Fibroblast of villous mesenchyme (primary cell): Measurements from ENCODE around the gene LAX1. TPM values are rescaled to one million over a fixed set of nuclear protein-coding genes. Genes with fewer than 3 reads are reported as not detected.

ENCODE experiments used
- DNase-seq: peaks from one replicate; pipeline ENCODE4 v3.0.0-alpha.2; 2010; ENCODE audit warnings: low read depth
- H3K4me3 ChIP-seq: 2 replicates; pipeline ENCODE4 v1.5.1; 2011; ENCODE audit warnings: low read depth, mild to moderate bottlenecking, low read length
- total RNA-seq: library from RNA; depleted of rRNA; stranded (reverse); fragments of >200 nt; gene quantifications from 2 replicates; pipeline ENCODE4 v1.2.3, GENCODE V29; 2012
- TF ChIP-seq, protein P1 (sequence below): IDR thresholded peaks from 2 replicates; pipeline ENCODE4 v1.5.1; 2012; ENCODE audit warnings: low read depth, mild to moderate bottlenecking, low read length; ENCODE audit not compliant: insufficient read depth

Gene LAX1, protein sequence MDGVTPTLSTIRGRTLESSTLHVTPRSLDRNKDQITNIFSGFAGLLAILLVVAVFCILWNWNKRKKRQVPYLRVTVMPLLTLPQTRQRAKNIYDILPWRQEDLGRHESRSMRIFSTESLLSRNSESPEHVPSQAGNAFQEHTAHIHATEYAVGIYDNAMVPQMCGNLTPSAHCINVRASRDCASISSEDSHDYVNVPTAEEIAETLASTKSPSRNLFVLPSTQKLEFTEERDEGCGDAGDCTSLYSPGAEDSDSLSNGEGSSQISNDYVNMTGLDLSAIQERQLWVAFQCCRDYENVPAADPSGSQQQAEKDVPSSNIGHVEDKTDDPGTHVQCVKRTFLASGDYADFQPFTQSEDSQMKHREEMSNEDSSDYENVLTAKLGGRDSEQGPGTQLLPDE
- total RNA-seq: under 0.01 TPM in 1 of 2 replicates, not detected in the other

DNA sequence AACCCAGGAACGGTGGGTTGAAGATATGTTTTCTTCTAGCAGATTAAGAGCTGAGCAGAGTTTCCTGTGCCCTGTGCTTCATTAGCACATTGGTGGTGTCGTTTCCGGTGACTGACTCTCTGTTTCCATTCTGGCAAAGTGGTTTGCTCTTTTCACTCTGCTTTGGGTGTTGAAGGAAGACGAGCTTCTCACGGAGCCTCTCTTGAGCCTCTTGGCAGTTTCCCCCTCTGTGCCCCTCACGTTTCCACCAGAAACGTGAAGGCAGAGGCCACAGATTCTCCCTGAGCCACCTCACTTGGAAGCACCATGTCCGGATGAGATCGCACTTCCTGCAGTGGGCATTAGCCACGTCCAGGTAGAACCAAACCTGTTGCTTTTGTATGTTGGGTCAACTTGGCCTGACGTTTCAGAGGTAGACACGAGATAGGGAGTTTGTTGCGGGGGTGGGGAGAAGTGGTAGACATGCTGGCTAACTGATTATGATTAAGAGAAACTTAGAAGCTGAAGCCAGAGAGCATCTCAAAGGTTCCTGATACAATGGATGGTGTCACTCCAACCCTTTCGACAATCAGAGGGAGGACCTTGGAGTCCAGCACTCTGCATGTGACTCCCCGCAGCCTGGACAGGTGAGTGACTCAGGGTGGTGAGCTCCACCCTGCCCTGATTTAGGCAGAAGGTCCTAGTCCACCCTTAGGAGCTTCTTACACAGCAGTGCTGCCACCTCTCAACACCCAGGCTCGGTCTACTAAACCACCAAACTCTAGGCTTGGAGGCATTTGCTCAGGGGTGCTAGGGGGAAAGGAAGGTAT lies at the start of gene LAX1:
TSS of gene LAX1 (plus strand) at position 155 of the 809 bp plus-strand sequence. CDS start at position 538, 383 bp downstream.
- TF ChIP-seq, protein P1, sequence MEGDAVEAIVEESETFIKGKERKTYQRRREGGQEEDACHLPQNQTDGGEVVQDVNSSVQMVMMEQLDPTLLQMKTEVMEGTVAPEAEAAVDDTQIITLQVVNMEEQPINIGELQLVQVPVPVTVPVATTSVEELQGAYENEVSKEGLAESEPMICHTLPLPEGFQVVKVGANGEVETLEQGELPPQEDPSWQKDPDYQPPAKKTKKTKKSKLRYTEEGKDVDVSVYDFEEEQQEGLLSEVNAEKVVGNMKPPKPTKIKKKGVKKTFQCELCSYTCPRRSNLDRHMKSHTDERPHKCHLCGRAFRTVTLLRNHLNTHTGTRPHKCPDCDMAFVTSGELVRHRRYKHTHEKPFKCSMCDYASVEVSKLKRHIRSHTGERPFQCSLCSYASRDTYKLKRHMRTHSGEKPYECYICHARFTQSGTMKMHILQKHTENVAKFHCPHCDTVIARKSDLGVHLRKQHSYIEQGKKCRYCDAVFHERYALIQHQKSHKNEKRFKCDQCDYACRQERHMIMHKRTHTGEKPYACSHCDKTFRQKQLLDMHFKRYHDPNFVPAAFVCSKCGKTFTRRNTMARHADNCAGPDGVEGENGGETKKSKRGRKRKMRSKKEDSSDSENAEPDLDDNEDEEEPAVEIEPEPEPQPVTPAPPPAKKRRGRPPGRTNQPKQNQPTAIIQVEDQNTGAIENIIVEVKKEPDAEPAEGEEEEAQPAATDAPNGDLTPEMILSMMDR: no peak

DNA sequence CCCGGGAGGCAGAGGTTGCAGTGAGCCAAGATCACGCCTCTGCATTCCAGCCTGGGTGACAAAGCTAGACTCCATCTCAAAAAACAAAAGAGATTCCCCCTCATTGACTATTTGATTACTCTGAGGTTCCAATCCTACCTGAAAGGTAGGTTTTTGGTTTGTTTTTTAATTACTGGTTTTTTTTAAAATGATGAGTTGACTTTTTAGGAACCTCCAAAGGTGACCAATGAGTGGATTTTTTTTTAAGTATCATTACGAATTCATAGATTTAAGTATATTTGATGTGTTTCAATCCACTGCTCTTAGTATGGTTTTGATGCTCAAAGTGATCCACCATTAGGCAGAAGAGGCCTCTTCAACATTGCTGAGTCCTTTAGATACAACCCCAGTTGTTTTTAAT lies 47.9 kb upstream of the LAX1 start:
- TF ChIP-seq, protein P1: no peak
- no peak overlapping the region for H3K4me3 ChIP-seq
- DNase-seq: no peak

More for the DNA sequence above, at the start of gene LAX1:
- no peak within 1 kb of the TSS for H3K4me3 ChIP-seq
- DNase-seq: no peak

DNA sequence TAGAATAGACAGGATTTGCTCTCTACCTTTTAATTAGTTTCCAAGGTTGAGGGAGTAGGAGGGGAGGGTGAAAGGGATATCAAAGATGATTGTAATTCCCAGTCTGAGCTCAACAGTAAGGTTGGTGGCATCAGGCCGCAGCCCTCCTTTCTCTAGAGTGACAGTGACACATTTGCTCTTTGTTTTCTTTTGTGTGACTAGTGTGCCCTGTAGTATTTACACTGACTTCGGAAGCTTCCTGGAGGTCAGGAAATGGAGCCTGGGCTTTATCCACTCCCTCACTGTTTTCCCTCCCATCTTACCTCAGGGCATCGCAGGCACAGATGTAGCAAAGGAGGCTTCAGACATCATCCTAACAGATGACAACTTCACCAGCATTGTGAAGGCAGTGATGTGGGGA lies 44.7 kb upstream of the LAX1 start:
- TF ChIP-seq, protein P1: no peak
- DNase-seq: no peak

DNA sequence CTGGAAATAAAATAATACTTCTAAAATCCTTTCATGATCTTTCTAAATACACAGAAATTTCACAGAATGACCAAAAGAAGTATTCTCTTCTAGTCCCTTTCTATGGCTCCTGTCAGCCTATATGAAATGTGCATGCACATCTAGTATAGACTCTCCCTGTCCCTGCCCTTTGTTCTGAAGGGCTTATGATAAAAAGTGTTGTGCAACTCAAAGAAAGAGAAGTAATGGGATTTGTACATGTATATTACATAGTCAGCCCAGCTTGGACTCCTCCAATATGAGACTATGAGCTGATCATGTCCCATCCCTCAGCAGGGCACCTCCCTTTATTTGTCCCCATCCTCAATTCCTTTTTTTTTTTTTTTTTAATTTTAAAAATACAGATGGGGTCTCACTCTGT lies 42.1 kb upstream of the LAX1 start:
- no peak for DNase-seq
- TF ChIP-seq, protein P1: no peak
- H3K4me3 ChIP-seq: no peak overlapping the region

More for the DNA sequence above, 44.7 kb upstream of the LAX1 start:
- H3K4me3 ChIP-seq: no peak overlapping the region

DNA sequence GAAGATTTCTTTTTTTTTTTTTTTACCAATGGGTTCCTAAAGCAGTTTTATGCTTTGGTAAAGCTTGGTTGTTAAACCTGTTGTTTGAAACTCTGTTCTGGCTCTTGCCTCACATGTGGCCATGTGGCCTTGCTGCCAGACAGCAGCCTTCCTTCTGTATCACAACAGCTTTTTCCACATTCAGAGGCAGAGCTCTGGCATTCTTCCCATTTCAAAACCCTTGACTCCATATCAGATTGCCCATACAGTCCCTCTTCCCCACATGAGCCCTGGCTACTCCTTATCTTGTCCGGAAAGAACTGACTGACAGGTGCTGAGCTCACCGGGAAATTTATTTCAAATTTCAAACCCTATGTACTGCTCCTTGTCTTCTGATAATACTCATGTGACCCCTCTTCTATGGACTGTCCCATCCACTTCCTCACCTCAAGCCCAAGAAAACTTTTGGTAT lies 38.5 kb upstream of the LAX1 start:
- TF ChIP-seq, protein P1: no peak

DNA sequence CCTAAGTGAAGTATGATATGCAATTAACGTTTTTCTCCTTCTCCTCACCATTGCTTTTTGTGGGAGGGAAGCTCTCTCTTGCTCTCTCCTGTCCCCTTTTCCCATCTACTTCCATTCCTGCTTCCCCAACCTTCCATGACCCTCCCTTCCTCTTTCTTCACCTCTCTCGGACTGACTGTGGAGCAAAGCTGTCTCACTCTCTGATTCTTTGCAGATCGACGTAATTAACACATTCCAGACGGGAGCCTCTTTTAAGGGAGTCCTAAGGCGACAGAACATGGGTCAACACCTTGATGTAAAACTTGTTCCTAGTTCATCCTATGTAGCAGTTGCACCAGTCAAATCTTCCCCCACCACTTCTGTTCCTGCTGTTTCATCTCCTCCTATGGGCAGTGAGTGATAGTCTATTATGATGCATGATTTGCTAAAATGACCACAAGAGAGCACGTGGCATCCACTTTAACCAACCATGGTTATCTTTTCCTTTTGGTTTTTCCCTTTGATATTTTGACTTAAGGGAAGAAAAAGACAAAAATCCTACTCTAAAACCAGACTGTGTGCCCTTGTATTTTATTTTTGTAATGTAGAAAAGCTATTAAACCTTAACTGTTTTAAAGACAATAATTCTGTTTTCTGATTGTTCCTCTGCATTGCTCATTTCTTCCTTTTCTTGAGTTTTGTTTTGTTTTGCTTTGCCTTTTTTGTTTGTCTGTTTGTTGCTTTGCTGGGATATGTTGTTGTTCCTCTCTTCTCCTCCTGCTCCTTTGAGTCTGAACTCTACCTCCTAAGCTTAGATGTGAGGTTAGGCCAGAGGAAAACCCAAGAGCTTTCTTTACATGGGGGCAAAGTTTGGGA lies 31.7 kb upstream of the LAX1 start:
- DNase-seq: no peak
- no peak overlapping the region for H3K4me3 ChIP-seq
- TF ChIP-seq, protein P1: no peak

More for the DNA sequence above, 38.5 kb upstream of the LAX1 start:
- H3K4me3 ChIP-seq: no peak overlapping the region
- DNase-seq: no peak
